Fibroblast of pulmonary artery (primary cell): ENCODE data around the gene DDX3X.

Experiments
- DNase-seq: peaks from one replicate; pipeline ENCODE4 v3.0.0-alpha.2; 2010; ENCODE audit warnings: low read depth
- H3K4me3 ChIP-seq: replicated peaks from 2 replicates; pipeline ENCODE4 v1.5.1; 2011; ENCODE audit warnings: low read depth, mild to moderate bottlenecking, control low read depth, low read length, moderate library complexity
- CTCF ChIP-seq: IDR thresholded peaks from 2 replicates; pipeline ENCODE4 v1.5.1; 2011; ENCODE audit warnings: mild to moderate bottlenecking, control low read depth, low read length, inconsistent platforms; ENCODE audit errors: missing control alignments

The DDX3X gene

GRCh38 chrX:41347186-41347585 lies 13.2 kb downstream of the DDX3X start:
- DNase-seq: no peak
- H3K4me3 ChIP-seq: no peak overlapping the region
- TF ChIP-seq CTCF: no peak

- DNase-seq: no peak
- TF ChIP-seq CTCF: no peak
These were observed 14.6 kb downstream of the DDX3X start for GRCh38 chrX:41348551-41348950.

GRCh38 chrX:41350150-41350975 lies 16.4 kb downstream of the DDX3X start:
- H3K4me3 ChIP-seq: no peak overlapping the region
- TF ChIP-seq CTCF: no peak
- peak; percentile 33 for DNase-seq

More at GRCh38 chrX:41348551-41348950, 14.6 kb downstream of the DDX3X start:
- H3K4me3 ChIP-seq: no peak overlapping the region

GRCh38 chrX:41350976-41351569 lies 17.1 kb downstream of the DDX3X start:
- no peak for TF ChIP-seq CTCF
- DNase-seq: peak; percentile 27
- H3K4me3 ChIP-seq: no peak overlapping the region

GRCh38 chrX:41351923-41352322 lies 18.0 kb downstream of the DDX3X start:
- no peak for DNase-seq
- TF ChIP-seq CTCF: no peak
- no peak overlapping the region for H3K4me3 ChIP-seq

- H3K4me3 ChIP-seq: no peak overlapping the region
- TF ChIP-seq CTCF: no peak
- no peak for DNase-seq
These were observed 18.4 kb downstream of the DDX3X start for GRCh38 chrX:41352329-41352838.

GRCh38 chrX:41353985-41354384 lies 20.0 kb downstream of the DDX3X start:
- no peak for TF ChIP-seq CTCF
- H3K4me3 ChIP-seq: no peak overlapping the region

More at GRCh38 chrX:41353985-41354384, 20.0 kb downstream of the DDX3X start:
- no peak for DNase-seq
